GM18519 (cell line): ENCODE results near the gene P4HA2.
A peak's percentile ranks its signal among the peaks of the same experiment; 100 is the strongest.

Experiments used
- ATAC-seq: cut with Tn5 transposase; IDR thresholded peaks from one replicate; pipeline ENCODE4 v1.9.1; 2021; ENCODE audit warnings: mild to moderate bottlenecking, moderate library complexity; ENCODE audit not compliant: unreplicated experiment, low FRiP score

Gene P4HA2

DNA sequence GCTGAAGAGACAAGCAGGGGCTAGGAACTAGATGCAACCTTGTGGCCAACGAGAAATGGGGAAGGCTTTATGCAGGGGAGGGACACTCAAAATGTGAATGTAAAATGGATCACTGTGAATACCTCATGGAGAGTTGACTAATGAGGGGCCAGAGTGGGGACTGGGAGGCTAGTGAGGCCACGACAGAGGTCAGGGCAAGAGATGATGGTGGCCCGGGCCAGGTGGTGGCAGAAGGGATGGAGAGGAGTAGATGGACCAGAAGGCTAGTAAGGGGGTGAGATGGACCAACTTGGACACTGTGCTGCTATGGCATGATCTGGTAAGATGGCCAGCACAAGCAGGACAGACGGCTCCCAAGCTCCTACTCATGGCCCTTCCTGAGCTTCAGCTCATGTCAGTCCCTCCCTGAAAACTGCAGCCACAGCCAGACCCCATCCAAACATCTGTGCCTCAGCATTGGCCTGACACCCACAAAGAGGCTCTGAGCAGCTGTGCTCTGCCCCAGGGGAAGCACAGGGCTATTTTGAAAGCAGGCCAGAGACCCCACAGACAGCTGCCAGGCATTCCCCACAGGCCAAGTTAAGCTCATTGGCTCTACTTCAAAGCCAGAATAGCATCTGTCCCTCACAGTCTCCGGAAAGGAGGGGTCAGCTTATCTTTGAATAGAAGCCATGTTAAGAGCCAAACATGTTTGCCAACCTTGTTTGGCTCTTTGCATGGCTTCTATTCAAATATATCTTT lies 22.1 kb downstream of the P4HA2 start:
- no peak for ATAC-seq

DNA sequence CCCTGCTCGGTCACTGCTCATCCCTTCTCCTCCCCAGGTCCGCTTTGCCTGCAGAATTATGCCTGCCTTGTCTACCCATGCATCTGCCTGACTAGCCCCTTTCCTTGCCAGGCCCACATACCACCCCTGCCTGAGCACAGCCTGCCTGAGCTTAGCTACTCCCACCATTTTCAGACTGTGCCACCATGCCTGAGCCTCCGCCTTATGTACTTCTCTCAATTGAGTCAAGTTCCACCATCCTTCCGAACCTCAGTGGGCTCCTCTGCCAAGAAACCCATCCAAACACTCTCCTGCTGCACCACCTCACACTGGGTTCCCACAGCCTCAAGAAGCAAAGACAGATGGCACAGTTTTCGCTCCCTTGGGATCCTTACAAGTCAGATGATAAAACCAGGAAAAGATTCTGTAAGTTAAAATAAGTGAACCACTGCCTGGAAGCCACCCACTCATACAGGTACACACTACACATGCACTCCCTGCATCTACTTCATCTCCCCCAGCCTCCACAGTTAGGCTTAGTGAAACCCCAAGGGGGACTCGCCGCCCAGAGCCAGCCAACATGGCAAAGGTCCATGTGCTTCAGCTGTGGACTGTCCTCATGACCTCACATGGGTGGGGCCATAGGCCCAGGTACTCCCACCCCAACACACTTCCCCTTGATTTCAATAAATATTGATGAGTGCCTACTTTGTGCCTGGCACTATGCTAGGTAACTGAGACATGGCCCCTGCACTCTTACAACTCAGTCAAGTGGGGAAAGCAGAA lies 23.1 kb downstream of the P4HA2 start:
- ATAC-seq = no peak

DNA sequence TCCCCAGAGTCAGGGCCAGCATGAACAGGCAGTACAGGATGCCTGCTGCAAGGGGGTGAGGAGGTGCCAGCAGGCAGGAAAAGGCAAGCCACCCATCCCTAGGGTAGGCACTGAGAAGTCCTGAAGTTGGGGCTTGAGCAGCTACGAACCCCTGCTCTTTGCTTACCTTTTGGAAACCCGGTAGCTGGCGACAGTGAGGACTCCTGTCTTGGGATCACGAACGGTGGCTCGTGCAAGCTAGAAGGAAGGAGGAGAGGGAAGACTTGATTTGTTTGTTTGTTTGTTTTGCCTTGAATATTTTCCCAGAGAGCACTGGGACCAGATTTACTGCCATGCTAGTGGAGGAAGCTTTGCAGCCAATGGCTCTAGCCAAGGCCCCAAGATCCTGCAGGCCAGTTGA lies 23.7 kb downstream of the P4HA2 start:
- no peak for ATAC-seq

DNA sequence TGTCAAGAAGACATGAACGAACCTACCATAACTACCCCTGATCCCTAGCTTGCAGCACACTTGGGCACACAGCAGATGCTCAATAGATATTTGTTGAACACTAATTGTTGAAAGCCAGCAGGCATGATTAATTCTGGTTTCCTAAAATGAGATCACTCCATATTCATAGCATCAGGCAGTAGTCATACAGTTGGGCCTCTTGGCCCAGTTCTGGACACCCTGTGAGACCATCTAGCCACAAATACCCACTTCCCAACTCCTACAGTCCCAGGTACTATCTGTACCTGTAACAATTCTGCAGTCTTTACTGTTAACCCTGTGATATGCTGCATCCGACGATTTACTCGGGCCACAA lies 24.2 kb downstream of the P4HA2 start:
- ATAC-seq = no peak

DNA sequence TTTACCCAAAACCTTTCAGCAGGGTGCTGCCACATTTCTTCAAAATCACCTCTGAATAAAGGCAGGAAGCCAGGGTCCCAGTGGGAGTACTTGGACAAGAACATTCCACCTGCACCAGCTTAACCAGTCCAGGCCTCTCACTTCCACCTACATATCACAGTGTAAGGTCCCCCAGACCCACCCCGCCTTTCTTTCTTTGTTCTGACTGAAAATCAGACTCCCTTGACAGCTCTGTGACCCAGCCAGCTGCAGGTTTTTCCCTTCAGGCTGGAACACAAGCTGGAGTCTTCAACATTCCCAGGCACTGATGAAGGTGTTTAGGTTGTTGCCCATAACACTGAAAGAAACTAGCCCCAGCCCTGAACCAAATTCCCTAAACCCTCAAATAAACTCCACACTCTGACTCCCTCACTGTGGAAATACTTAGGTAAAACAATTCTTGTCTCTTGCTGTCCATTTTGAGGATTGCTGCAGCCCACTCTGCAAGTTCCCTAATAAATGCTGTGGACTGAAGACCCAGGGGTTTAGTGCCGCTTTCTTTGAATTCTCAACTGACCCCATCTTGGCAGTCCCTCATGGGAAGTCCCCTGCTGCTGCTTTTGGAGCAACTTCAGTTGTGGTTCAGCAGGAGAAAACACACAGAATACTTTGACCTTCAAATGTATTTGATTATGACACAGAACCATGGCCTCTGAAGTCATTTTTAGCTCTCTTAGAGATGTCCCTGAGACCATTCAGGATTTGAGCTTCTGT lies 24.8 kb downstream of the P4HA2 start:
- no peak for ATAC-seq

DNA sequence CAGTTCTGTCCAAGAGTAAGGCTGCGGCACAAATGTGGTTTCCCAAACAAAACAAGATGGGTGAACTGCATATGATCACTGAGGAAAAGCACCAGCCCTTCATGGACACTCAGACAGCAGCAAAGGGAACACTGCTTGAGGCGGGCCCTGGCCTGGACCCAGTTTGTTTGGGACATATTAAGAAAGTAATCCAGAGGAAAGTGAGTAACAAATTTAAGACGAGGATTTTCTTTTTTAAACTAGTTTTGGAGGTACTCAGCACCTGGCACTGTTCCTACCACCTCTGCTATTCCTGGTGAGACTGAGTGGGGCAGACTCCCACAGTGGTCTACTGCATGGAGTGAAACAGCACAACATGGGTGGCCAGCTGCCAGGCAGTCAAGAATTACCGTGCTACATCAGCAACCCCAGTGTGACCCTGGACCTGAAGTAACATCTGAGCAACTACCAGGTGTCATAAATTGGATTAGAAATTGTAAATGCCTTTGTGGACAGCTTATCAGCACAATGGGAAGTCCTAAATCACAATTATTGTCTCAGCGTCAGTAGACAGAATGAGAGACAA lies 28.5 kb downstream of the P4HA2 start:
- ATAC-seq = no peak

DNA sequence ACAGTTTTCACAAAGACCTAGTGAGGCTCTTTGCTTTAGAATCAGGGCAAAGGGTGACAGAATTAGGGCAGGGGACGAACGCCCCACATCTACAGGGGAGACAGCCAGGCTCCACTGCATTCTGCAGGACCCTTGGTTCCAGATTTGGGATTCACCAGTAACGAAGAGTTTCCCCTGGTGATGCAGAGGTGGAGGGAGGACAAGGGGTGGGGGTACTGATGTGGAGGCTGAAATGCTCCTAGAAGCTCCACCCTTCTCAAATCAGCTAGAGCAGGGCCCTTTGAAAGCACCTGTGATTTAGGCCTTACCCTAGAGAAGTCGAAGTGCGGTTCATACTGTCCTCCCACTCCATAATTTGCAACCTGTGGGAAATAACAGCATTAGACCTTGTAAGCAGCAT lies 29.1 kb downstream of the P4HA2 start:
- no peak for ATAC-seq

DNA sequence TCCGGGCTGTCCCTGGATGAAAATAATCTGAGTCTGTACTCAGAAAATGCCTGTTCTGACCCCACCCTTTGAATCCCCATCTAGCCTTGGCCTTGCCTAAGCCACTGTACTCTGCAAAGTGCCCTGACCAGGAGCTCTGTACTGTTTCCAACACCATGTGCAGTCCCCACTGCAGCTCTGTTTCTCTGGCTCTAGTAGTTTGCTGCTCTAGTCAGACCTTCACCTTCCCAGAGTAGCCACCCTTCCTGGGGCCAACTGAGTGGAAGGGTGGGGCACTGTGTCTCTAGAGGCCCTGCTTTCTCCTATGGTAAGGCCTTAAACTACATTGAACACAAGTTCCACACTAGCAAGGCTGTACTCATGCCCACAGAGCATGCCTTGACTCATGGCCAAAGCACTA lies 31.9 kb downstream of the P4HA2 start:
- no peak for ATAC-seq

DNA sequence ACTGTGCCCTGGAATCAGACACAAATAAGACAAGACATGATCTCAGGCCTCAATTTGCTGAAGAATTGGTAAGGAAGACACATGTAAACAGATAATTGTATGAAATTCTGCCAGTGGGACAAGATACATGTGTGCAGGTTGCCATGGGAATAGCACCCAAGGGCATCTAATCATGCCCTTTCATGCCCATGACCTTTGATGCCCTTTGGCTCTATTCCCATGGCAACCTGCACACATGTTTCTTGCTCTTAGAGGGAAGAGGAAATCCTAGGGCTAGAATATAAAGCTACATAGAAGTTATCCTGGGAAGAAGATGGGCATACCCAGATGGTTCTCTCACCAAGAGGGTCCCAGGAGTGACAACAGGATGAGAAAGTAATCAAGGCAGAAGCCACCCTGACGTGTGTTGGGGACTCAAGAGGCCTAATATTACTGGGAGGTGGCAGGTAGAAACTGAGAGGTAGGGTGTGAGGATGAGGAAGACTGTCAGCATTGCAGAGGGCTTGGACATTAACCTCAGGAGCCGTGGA lies 34.4 kb downstream of the P4HA2 start:
- no peak for ATAC-seq

DNA sequence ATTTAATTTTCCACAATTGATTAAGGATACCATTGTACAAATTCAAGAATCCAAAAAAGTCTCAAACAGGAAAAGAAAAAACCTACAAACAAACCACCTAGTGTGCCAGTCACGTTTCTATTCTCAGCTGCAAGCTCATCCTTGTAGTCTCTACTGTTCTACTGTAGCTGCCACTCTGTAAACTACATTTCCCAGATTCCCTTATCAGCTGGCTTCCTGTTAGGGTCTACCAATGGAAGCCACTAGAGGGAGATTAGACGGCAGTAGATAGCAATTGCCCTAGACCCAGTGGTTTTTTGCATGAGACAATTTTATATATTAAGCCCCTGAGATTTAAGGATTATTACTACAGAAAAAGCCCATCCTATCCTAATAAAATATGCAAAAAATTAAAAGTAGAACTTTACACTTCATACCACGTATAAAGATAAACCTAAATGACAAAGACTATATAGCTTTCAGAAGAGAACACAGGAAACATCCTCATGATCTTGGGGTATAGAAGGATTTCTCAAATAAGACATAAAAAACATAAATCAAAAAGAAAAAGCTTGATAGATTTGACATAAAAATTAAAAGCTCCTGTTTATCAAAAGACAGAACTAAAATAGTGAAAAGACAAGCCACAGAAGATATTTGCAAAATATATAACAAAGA lies 37.4 kb downstream of the P4HA2 start:
- ATAC-seq = peak; percentile 75

DNA sequence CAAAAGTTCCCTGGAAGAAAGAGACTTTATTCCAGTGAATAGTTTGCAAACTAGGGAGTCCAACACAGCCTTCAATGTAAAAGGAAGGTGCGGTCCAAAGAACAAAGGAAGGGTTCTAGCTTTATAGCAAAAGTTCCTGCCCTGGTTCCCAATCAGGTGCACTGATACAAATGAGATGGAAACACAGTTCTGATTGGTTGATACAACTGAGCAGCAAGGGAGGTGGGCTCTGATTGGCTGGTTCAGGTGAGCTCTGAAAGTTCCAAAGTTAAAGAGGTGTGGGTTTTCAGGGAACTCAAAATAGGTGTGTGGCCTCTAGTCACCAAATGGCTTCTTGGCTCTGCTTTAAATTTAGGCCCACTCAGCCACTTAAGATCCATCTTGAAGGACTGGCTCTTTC lies 43.1 kb downstream of the P4HA2 start:
- no peak for ATAC-seq

DNA sequence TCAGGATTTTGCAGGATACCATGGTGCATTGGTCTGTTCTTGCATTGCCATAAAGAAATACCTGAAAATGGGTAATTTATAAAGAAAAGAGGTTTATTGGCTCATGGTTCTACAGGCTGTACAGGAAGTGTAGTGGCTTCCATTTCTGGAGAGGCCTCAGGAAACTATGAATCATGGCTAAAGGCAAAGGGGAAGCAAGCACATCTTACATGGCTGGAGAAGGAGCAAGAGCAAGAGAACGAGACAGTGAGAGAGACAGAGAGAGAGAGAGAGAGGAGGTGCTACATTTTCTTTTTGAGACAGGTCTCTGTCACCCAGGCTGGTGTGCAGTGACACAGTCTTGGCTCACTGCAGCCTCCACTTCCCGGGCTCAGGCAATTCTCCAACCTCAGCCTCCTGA lies 43.9 kb downstream of the P4HA2 start:
- no peak for ATAC-seq

DNA sequence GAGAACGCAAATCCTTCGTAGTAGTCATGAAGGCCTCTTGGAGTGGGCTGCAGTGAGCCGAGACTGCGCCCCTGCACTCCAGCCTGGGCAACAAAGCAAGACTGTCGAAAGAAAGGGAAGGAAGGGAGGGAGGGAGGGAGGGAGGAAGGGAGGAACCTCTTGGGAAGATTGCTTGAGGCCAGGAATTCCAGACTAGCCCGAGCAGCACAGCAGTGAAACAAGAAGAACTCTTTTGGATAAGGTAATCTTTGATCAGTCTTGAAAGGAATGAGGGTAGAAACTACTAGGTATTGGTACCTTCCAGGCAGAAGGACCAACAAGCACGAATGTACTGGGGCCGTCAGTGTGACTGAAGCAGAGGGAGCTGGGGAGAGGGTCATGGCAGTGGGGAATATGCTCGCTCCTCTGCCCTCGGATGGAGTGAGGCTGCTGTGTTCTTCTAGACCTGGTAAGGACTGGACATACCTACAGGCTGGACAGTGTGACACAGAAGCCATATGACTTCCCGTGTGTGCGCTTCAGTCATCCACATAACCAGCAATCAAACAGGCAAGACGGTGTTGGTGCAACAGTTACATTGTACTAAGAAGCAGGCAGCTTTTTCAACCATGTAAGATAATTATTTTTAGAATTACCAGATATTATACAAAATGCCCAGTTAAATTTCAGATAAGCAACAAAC lies 45.2 kb downstream of the P4HA2 start:
- no peak for ATAC-seq

DNA sequence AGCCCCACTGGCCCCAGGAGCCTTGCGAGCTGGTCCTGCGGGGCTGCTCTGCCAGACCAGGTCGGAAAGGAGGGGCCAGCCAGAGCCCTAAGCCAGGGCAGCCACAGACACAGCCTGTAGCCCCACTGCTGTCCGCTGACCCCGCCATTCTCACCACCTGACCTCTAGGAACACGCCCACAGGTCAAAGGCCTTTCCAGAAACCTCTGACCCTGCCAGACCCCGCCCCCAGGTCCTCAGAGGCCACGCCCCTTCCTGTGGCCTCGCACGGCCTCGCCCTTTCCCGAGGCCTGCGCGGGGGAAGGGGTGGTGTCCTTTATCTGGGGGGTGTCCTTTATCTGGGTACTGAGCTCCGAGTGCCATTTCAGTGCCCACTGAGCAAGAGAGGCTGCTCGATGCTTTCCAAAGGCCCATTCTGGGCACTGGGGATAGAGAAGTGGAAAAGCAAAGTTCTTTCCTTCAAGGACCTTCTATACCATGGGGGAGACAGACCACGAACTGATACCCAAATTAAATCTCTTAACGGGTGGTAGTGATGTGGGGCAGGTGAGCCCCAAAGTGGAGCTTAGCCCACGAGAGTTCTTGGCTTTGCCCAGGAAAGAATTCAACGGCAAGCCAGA lies 46.5 kb downstream of the P4HA2 start:
- ATAC-seq = no peak

DNA sequence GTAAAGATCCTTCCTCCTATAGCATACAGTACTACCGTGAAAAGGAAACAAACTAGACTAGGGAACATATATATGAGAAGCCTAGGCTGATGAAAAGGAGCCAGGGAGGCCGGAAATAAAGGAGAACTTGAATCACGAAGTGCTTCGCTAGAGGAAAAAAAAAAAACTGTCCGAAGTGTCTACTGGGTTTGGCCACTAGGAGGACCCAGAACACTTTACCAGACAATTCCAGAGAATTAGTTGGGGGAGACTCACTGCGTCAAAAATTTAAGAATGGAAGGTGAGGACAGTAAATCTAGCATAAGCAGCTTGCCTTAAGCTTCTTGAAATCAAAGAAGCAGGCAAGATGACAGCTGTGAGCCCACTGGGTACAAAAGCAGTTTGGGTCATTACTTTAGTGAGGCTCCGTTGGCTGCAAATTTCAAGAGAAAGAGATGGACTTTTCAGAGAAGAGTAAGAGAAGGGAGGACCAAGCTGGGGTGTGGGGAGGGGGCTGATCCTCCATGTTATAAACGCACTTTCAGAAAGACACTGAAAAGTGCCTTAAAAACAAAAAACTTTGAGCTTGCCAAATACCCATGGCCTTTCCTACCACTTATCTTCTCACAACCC lies 47.4 kb downstream of the P4HA2 start:
- no peak for ATAC-seq

DNA sequence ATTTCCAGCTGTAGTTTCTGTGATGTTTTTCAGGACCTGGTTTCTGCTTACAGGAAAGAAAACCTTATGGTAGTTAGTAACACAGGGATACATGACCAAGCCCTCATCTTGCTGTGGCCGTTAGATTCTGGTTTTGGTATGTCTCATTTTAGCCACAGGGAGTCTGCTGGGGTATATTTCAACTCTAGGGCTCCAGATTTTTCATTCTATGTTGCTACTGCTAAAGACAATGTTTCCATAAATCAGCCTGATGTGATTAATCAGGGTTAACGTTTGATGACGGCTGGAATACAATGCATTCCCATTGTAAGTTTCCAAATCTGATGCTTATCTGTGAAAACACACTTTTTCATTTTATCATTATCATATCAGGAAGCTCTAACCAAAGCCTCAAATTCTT lies 48.2 kb downstream of the P4HA2 start:
- ATAC-seq = no peak

DNA sequence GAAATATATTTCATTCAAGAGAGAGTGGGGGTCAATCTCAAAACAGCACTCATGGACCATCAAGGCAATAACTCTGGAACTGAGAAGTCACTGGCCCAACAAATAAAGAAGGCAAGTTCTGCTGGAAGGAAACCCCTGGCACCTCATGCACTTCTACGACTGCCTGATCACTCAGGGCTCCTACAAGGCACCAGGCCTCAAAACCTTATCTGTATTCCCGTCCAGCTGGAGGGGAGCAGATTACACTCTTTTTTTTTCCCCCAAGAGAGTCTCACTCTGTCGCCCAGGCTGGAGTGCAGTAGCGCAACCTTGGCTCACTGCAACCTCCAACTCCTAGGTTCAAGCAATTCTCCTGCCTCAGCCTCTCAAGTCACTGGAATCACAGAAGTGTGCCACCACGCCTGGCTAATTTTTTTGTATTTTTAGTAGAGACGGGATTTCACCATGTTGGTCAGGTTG lies 49.9 kb downstream of the P4HA2 start:
- no peak for ATAC-seq

DNA sequence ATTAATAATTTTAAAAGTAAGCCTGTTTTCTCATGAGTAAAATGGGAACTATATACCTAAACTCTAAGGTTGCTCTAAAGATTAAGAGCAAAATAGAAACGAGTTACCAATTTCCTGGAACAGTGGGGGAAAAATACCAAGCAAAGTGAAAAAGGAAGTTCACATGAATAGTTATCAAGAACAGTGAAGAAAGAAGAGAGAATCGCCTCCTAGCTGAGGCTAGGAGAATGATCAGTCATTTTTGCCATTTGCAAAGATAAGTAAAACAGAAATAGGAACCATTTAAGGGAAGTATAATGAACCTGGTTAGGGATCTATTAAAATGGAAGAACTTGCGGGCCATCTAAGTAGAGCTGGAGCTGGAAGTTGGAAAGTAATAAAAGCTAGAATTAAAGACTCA lies 50.7 kb downstream of the P4HA2 start:
- peak; percentile 59 for ATAC-seq

DNA sequence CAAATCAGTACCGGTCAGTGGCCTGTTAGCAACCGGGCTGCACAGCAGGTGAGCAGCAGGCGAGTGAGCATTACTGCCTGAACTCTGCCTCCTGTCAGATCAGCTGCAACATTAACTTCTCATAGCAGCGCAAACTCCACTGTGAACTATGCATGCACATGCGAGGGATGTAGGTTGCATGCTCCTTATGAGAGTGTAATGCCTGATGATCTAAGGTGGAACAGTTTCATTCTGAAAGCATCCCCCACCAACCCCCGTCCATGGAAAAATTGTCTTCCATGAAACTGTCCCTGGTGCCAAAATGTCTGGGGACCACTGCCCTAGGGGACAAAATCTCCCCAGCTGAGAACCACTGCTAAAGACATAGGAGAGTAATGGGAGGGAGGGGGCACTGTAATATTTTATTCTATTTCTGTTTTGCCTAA lies 51.1 kb downstream of the P4HA2 start:
- ATAC-seq = peak; percentile 14
